Measurements from ENCODE around the gene MARK2.

Gene MARK2

DNA sequence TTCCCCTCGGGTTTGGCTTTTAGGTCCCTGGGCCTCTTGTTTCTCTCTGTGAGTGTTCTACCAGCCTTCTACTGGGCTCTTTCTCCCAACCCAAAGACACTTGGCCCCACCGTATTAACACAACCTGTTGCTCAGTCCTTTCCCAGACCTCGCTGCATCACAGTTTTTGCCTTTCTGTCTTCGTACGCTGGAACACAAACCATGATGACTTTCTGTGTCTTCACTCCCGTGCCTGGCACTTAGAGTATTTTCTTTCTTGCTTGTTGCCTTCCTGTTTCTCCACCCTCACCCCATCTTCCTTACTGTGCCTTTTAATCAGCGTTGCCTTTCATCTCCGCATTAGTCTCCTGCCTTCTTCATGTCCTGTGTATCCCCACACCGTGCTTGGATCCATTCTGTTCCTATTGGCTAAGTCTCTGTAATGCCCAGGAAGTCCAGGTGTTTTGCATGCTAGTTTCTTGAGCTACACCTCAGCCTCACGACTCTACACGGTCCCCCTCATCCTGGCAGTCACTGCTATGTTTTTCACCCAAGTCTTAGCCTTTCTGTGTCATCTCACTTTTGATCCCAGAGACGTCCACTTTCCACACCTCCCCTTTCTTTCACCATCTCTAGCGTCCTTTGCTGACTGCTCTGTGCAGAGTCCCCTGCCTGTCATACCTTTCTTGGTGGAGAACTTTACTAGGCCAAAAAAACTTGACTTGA lies 1.6 kb downstream of the MARK2 start:
- H3K27ac ChIP-seq (ENCODE audit: low read length): no peak overlapping the region
- no CpG with 5 or more reads among the region's 13 CpGs for WGBS (ENCODE audit: insufficient coverage, insufficient read length)
- no peak for DNase-seq (ENCODE audit: low read depth, low spot score)

DNA sequence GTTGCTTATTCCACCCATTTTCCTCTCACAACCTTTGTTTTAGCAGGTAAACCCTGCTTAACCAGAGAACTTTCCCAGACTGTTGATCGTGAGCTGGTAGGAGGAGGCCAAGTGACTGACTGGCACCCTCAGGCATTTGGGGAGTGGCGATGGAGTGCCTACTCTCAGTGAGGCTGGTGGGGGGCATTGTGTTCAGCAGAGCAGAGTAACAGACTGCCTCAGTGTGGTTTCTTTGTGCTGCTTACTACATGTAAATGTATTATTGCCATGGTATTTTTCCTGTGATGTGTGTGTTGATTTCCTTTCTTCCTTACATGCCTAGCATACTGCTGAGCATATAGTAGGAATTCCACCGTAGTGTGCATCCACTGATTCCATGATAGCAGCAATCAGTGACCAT lies 2.6 kb downstream of the MARK2 start:
- Histone ChIP-seq H3K9me3 (ENCODE audit: control insufficient read depth, insufficient read depth, low read length) (no peaks in the 10 kb centered on the region), H3K27ac (ENCODE audit: low read length) (no peak overlapping the region), H3K36me3 (ENCODE audit: control insufficient read depth, insufficient read depth, low read length) (no peaks in the 10 kb centered on the region), H3K4me1 (ENCODE audit: control insufficient read depth, insufficient read depth, low read length) (peaks cover 10% of the 10 kb centered on the region; the same call in 1 of the 2 replicates), H3K27me3 (ENCODE audit: control insufficient read depth, insufficient read depth, low read length) (no peaks in the 10 kb centered on the region), H3K4me3 (ENCODE audit: low read length) (no peak overlapping the region)
- no peak for DNase-seq (ENCODE audit: low read depth, low spot score)
- WGBS (ENCODE audit: insufficient coverage, insufficient read length): no CpG with 5 or more reads among the region's 3 CpGs

More for the DNA sequence above, 1.6 kb downstream of the MARK2 start:
- Histone ChIP-seq H3K4me3 (ENCODE audit: low read length) (peak overlapping the region; percentile 56; the same call in 1 of the 2 replicates), H3K27me3 (ENCODE audit: control insufficient read depth, insufficient read depth, low read length) (no peaks in the 10 kb centered on the region), H3K9me3 (ENCODE audit: control insufficient read depth, insufficient read depth, low read length) (no peaks in the 10 kb centered on the region), H3K4me1 (ENCODE audit: control insufficient read depth, insufficient read depth, low read length) (peaks cover 10% of the 10 kb centered on the region; the same call in 1 of the 2 replicates), H3K36me3 (ENCODE audit: control insufficient read depth, insufficient read depth, low read length) (no peaks in the 10 kb centered on the region)

DNA sequence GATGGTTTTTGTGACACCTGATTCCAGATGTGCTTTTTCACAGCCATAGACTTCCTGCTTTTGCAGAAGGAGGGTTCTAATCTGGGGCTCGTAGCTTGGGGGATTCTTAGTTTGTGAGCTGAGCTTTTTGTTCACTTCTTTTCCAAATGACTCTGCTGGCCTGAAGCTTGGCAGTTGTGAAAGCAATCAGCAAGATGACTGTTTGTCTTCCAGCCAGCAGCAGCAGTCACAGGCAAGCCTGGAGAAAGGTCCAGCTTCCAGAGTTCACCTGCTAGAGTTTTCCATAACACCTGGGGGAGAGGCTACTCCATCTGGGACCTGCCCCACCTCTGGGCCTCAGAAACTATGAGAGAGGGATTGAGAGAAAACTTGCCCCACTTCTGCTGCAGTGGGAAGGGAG lies 4.1 kb downstream of the MARK2 start:
- Histone ChIP-seq H3K27ac (ENCODE audit: low read length) (no peak overlapping the region), H3K27me3 (ENCODE audit: control insufficient read depth, insufficient read depth, low read length) (no peaks in the 10 kb centered on the region), H3K36me3 (ENCODE audit: control insufficient read depth, insufficient read depth, low read length) (no peaks in the 10 kb centered on the region), H3K9me3 (ENCODE audit: control insufficient read depth, insufficient read depth, low read length) (no peaks in the 10 kb centered on the region), H3K4me1 (ENCODE audit: control insufficient read depth, insufficient read depth, low read length) (peaks cover 12% of the 10 kb centered on the region; the same call in 1 of the 2 replicates), H3K4me3 (ENCODE audit: low read length) (no peak overlapping the region)
- no peak for DNase-seq (ENCODE audit: low read depth, low spot score)
- WGBS (ENCODE audit: insufficient coverage, insufficient read length): no CpG with 5 or more reads among the region's 1 CpG

DNA sequence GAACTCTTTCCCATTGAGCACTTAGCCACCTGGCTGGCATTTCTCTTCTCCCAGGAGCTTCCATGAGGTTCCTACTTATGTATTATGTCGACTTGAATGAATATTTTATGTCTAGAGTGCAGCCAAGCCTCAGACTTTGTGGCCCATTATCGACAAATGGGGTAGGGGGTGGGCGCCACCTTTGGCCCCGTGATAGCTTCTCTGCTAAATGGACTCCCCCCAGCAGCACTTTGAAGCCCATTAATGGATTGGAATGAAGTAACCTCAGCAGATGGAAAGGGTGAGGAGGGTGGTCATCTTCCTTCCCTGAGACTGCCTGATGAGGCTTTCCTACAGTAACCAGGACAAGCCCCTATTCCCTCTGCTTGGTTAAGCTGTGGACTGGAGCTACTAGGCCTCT lies 5.9 kb downstream of the MARK2 start:
- no peak overlapping the region for H3K27ac ChIP-seq (ENCODE audit: low read length)
- H3K9me3 ChIP-seq (ENCODE audit: control insufficient read depth, insufficient read depth, low read length): no peaks in the 10 kb centered on the region
- no peak overlapping the region for H3K4me3 ChIP-seq (ENCODE audit: low read length)
- no peak for DNase-seq (ENCODE audit: low read depth, low spot score)
- H3K27me3 ChIP-seq (ENCODE audit: control insufficient read depth, insufficient read depth, low read length): no peaks in the 10 kb centered on the region
- no peaks in the 10 kb centered on the region for H3K36me3 ChIP-seq (ENCODE audit: control insufficient read depth, insufficient read depth, low read length)
- WGBS (ENCODE audit: insufficient coverage, insufficient read length): no CpG with 5 or more reads among the region's 4 CpGs
- H3K4me1 ChIP-seq (ENCODE audit: control insufficient read depth, insufficient read depth, low read length): peaks cover 10% of the 10 kb centered on the region; the same call in 1 of the 2 replicates

DNA sequence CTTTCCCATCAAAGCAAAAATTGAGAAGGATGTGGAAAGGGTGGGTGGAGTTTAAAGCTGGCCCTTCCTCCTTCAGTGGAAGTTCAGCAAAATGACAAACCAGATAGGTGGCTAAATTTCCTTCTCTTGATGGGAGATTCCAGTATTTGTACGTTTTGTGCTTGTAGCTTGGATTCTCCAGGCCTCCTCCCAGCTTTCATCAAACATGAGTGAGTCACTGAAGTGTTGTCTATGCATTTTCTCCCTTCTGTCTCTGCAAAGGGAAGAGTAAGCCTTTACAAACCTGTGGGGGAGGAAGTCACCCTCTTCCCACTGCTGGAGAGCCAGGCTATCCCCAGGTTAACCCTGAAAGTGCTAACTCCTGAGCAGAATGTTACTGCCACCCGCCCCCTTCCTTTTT lies 6.4 kb downstream of the MARK2 start:
- Histone ChIP-seq H3K4me1 (ENCODE audit: control insufficient read depth, insufficient read depth, low read length) (peaks cover 10% of the 10 kb centered on the region; the same call in 1 of the 2 replicates), H3K27me3 (ENCODE audit: control insufficient read depth, insufficient read depth, low read length) (no peaks in the 10 kb centered on the region), H3K4me3 (ENCODE audit: low read length) (no peak overlapping the region), H3K9me3 (ENCODE audit: control insufficient read depth, insufficient read depth, low read length) (no peaks in the 10 kb centered on the region), H3K27ac (ENCODE audit: low read length) (no peak overlapping the region), H3K36me3 (ENCODE audit: control insufficient read depth, insufficient read depth, low read length) (no peaks in the 10 kb centered on the region)
- WGBS (ENCODE audit: insufficient coverage, insufficient read length): no CpG with 5 or more reads among the region's 2 CpGs
- no peak for DNase-seq (ENCODE audit: low read depth, low spot score)

GRCh38 chr11:63845911-63846310 lies 7.0 kb downstream of the MARK2 start:
- DNase-seq (ENCODE audit: low read depth, low spot score): no peak
- H3K9me3 ChIP-seq (ENCODE audit: control insufficient read depth, insufficient read depth, low read length): no peaks in the 10 kb centered on the region
- peaks cover 8% of the 10 kb centered on the region; the same call in 1 of the 2 replicates for H3K4me1 ChIP-seq (ENCODE audit: control insufficient read depth, insufficient read depth, low read length)
- H3K4me3 ChIP-seq (ENCODE audit: low read length): no peak overlapping the region
- no peaks in the 10 kb centered on the region for H3K36me3 ChIP-seq (ENCODE audit: control insufficient read depth, insufficient read depth, low read length)
- no CpG with 5 or more reads among the region's 7 CpGs for WGBS (ENCODE audit: insufficient coverage, insufficient read length)
- no peak overlapping the region for H3K27ac ChIP-seq (ENCODE audit: low read length)
- H3K27me3 ChIP-seq (ENCODE audit: control insufficient read depth, insufficient read depth, low read length): no peaks in the 10 kb centered on the region

DNA sequence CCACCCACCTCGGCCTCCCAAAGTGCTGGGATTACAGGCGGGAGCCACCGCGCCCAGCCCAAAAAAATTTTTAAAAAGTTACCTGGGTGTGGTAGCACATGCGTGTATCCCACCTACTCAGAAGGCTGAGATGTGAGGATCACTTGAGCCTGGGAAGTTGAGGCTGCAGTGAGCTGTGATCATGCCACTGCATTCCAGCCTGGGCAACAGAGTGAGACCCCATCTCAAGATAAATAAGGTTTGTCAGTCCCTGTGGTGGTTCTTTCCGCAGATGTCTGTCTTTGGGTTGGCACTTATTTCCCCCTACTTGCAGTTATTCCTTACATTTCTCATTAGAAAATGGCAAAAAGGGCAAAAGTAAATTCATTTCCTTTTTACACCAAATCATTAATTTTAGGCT lies 8.0 kb downstream of the MARK2 start:
- Histone ChIP-seq H3K27me3 (ENCODE audit: control insufficient read depth, insufficient read depth, low read length) (no peaks in the 10 kb centered on the region), H3K9me3 (ENCODE audit: control insufficient read depth, insufficient read depth, low read length) (no peaks in the 10 kb centered on the region), H3K4me1 (ENCODE audit: control insufficient read depth, insufficient read depth, low read length) (peaks cover 6% of the 10 kb centered on the region; the same call in 1 of the 2 replicates), H3K27ac (ENCODE audit: low read length) (no peak overlapping the region), H3K36me3 (ENCODE audit: control insufficient read depth, insufficient read depth, low read length) (no peaks in the 10 kb centered on the region), H3K4me3 (ENCODE audit: low read length) (no peak overlapping the region)
- no peak for DNase-seq (ENCODE audit: low read depth, low spot score)
- WGBS (ENCODE audit: insufficient coverage, insufficient read length): no CpG with 5 or more reads among the region's 6 CpGs

DNA sequence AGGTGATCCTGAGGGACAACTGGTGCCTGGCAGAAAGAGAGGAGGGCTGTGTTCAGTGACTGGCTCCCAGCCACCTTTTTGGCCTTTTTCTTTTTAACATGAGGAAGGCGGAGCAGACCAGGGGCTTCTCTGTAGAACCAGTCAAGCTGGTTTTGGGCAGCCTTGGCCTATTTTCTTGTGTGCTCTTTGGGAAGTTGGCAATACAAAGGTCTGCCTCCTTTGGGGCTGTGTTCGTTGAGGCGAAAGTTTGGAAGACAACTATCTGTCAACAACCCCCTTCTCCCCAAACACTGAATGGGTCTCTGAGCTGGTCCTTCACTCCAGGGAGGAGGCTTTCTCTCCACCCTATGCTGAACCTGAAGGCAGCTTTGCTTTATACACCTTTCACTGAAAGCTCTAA lies 8.5 kb downstream of the MARK2 start:
- peaks cover 6% of the 10 kb centered on the region; the same call in 1 of the 2 replicates for H3K4me1 ChIP-seq (ENCODE audit: control insufficient read depth, insufficient read depth, low read length)
- H3K27me3 ChIP-seq (ENCODE audit: control insufficient read depth, insufficient read depth, low read length): no peaks in the 10 kb centered on the region
- H3K27ac ChIP-seq (ENCODE audit: low read length): no peak overlapping the region
- no CpG with 5 or more reads among the region's 3 CpGs for WGBS (ENCODE audit: insufficient coverage, insufficient read length)
- no peaks in the 10 kb centered on the region for H3K9me3 ChIP-seq (ENCODE audit: control insufficient read depth, insufficient read depth, low read length)
- H3K36me3 ChIP-seq (ENCODE audit: control insufficient read depth, insufficient read depth, low read length): no peaks in the 10 kb centered on the region
- no peak overlapping the region for H3K4me3 ChIP-seq (ENCODE audit: low read length)
- peak; percentile 48 for DNase-seq (ENCODE audit: low read depth, low spot score)

- H3K4me3 ChIP-seq (ENCODE audit: low read length): no peak overlapping the region
- WGBS (ENCODE audit: insufficient coverage, insufficient read length): no CpG with 5 or more reads among the region's 2 CpGs
- no peaks in the 10 kb centered on the region for H3K9me3 ChIP-seq (ENCODE audit: control insufficient read depth, insufficient read depth, low read length)
- H3K4me1 ChIP-seq (ENCODE audit: control insufficient read depth, insufficient read depth, low read length): peaks cover 4% of the 10 kb centered on the region; the same call in 1 of the 2 replicates
- no peak overlapping the region for H3K27ac ChIP-seq (ENCODE audit: low read length)
- H3K27me3 ChIP-seq (ENCODE audit: control insufficient read depth, insufficient read depth, low read length): no peaks in the 10 kb centered on the region
- no peaks in the 10 kb centered on the region for H3K36me3 ChIP-seq (ENCODE audit: control insufficient read depth, insufficient read depth, low read length)
- DNase-seq (ENCODE audit: low read depth, low spot score): no peak
Measured at GRCh38 chr11:63849691-63850090, 10.8 kb downstream of the MARK2 start.

DNA sequence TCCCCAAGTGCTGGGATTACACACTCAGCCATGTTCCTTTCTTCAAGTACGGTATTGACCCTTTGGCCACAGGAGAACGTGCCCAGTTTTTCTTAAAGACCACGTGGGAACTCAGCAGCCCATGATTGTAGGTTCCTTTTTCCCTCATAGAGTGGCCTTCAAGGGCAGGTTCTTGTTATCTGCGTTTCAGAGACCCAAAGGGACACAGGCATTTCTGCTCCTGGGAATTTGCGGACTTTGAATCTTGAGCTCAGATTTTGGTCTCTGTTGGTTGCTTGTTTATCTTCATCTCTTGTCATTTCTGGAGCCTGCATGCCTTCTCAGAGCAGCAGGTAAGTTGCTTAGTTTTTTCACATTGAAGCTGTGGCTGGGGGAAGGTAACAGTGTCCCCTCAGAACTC lies 12.0 kb downstream of the MARK2 start:
- no peaks in the 10 kb centered on the region for H3K9me3 ChIP-seq (ENCODE audit: control insufficient read depth, insufficient read depth, low read length)
- H3K4me3 ChIP-seq (ENCODE audit: low read length): no peak overlapping the region
- H3K27me3 ChIP-seq (ENCODE audit: control insufficient read depth, insufficient read depth, low read length): no peaks in the 10 kb centered on the region
- peaks cover 4% of the 10 kb centered on the region; the same call in 1 of the 2 replicates for H3K4me1 ChIP-seq (ENCODE audit: control insufficient read depth, insufficient read depth, low read length)
- H3K36me3 ChIP-seq (ENCODE audit: control insufficient read depth, insufficient read depth, low read length): no peaks in the 10 kb centered on the region
- no peak overlapping the region for H3K27ac ChIP-seq (ENCODE audit: low read length)
- DNase-seq (ENCODE audit: low read depth, low spot score): no peak
- no CpG with 5 or more reads among the region's 5 CpGs for WGBS (ENCODE audit: insufficient coverage, insufficient read length)

DNA sequence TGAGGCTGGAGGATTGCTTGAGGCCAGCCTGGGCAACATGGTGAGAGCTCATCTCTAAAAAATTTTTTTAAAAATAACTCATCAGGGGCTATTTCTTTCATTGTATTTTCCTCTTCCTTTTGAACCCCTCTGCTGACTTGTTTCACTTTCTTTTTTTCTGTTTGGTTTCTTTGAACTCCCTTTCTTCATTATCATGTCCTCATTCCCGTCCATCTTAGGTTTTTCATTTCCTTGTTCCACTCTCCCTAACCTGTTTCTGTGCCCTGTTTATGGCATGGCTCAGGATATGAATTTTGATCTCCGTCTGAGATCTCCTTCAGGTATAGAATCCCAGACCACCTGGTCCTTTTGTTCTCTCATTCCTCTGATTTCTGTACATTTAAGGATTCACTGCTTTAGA lies 12.5 kb downstream of the MARK2 start:
- H3K9me3 ChIP-seq (ENCODE audit: control insufficient read depth, insufficient read depth, low read length): no peaks in the 10 kb centered on the region
- no peaks in the 10 kb centered on the region for H3K36me3 ChIP-seq (ENCODE audit: control insufficient read depth, insufficient read depth, low read length)

More for the DNA sequence above, 12.5 kb downstream of the MARK2 start:
- no peak for DNase-seq (ENCODE audit: low read depth, low spot score)
- Histone ChIP-seq H3K4me1 (ENCODE audit: control insufficient read depth, insufficient read depth, low read length) (peaks cover 4% of the 10 kb centered on the region; the same call in 1 of the 2 replicates), H3K27ac (ENCODE audit: low read length) (no peak overlapping the region), H3K4me3 (ENCODE audit: low read length) (no peak overlapping the region), H3K27me3 (ENCODE audit: control insufficient read depth, insufficient read depth, low read length) (no peaks in the 10 kb centered on the region)
- no CpG with 5 or more reads among the region's 2 CpGs for WGBS (ENCODE audit: insufficient coverage, insufficient read length)

All from iPS DF 6.9 (cell line).